GM19467 (cell line): ENCODE results near the gene EEA1.
A peak's percentile ranks its signal among the peaks of the same experiment; 100 is the strongest.
"Not testable (repeated sequence)": the region's sequence is repeated elsewhere in the genome, so short reads cannot be mapped to it uniquely, and the experiment has no call there.

Source experiments
- ATAC-seq: cut with Tn5 transposase; IDR thresholded peaks from one replicate; pipeline ENCODE4 v1.9.1; 2021; ENCODE audit warnings: mild to moderate bottlenecking, moderate library complexity; ENCODE audit not compliant: unreplicated experiment

The EEA1 gene

GRCh38 chr12:92821142-92821541 is 108.0 kb downstream of the EEA1 start:
- ATAC-seq: no peak

- ATAC-seq: no peak
These were observed 114.5 kb downstream of the EEA1 start for GRCh38 chr12:92814584-92814983.

GRCh38 chr12:92810370-92810769 is 118.7 kb downstream of the EEA1 start:
- peak; percentile 69 for ATAC-seq

GRCh38 chr12:92803903-92804302 is 125.2 kb downstream of the EEA1 start:
- no peak for ATAC-seq

- no peak for ATAC-seq
These were observed 126.2 kb downstream of the EEA1 start for GRCh38 chr12:92802906-92803305.

- ATAC-seq: no peak
These were observed 132.4 kb downstream of the EEA1 start for GRCh38 chr12:92796650-92797049.

GRCh38 chr12:92794814-92795213 is 134.3 kb downstream of the EEA1 start:
- ATAC-seq: no peak

GRCh38 chr12:92794356-92794755 is 134.7 kb downstream of the EEA1 start:
- not testable (repeated sequence) for ATAC-seq

GRCh38 chr12:92786045-92786444 is 143.1 kb downstream of the EEA1 start:
- no peak for ATAC-seq

- no peak for ATAC-seq
These were observed 143.5 kb downstream of the EEA1 start for GRCh38 chr12:92785563-92785950.

- ATAC-seq: peak; percentile 92
These were observed 144.1 kb downstream of the EEA1 start for GRCh38 chr12:92784797-92785562.

- no peak for ATAC-seq
These were observed 144.7 kb downstream of the EEA1 start for GRCh38 chr12:92784356-92784755.

- no peak for ATAC-seq
These were observed 149.2 kb downstream of the EEA1 start for GRCh38 chr12:92779902-92780301.

- ATAC-seq: no peak
These were observed 150.6 kb downstream of the EEA1 start for GRCh38 chr12:92778525-92778924.

- no peak for ATAC-seq
These were observed 153.7 kb downstream of the EEA1 start for GRCh38 chr12:92775416-92775815.

- no peak for ATAC-seq
These were observed 158.1 kb downstream of the EEA1 start for GRCh38 chr12:92771001-92771400.

- ATAC-seq: peak; percentile 62
These were observed 159.8 kb downstream of the EEA1 start for GRCh38 chr12:92769124-92769901.

GRCh38 chr12:92765871-92766270 is 163.2 kb downstream of the EEA1 start:
- no peak for ATAC-seq

GRCh38 chr12:92764831-92765230 is 164.3 kb downstream of the EEA1 start:
- no peak for ATAC-seq

- ATAC-seq: no peak
These were observed 166.3 kb downstream of the EEA1 start for GRCh38 chr12:92762773-92763172.

- no peak for ATAC-seq
These were observed 169.3 kb downstream of the EEA1 start for GRCh38 chr12:92759634-92760268.
